Stimulated activated naive B cell treated with anti-CD40 and anti-IgM and Interleukin-4, amounts not matched to agents 10 μg/mL and 1 μg/mL and 100 μg/mL, for 72 hours (primary cell): ENCODE measurements around the gene SULF2.

Experiments
- ATAC-seq, 2 donors: fragments of 150-1000 bp; cut with Tn5 transposase; replicated peaks; 2 replicates each; pipeline ENCODE4 v1.10.0; 2021; ENCODE audit warnings: moderate library complexity in 1 of 2
- DNase-seq: peaks from one replicate; pipeline ENCODE4 v3.0.0; 2021
- H3K27ac Mint-ChIP-seq: one replicate; pipeline ENCODE4 v1.8.0; 2022; ENCODE audit warnings: mild to moderate bottlenecking, mixed read lengths
- H3K27me3 Mint-ChIP-seq, 2 donors: one replicate each; pipeline ENCODE4 v1.8.0; 2022; ENCODE audit warnings: mixed read lengths in 2 of 2
- H3K36me3 Mint-ChIP-seq, 2 donors: one replicate each; pipeline ENCODE4 v1.8.0; 2022; ENCODE audit warnings: mixed read lengths in 2 of 2, mild to moderate bottlenecking in 1 of 2
- H3K4me1 Mint-ChIP-seq, 2 donors: one replicate each; pipeline ENCODE4 v1.8.0; 2022; ENCODE audit warnings: mixed read lengths in 2 of 2, mild to moderate bottlenecking in 1 of 2
- H3K4me3 Mint-ChIP-seq, 2 donors: one replicate each; pipeline ENCODE4 v1.8.0; 2022; ENCODE audit warnings: mild to moderate bottlenecking in 2 of 2, mixed read lengths in 2 of 2, moderate library complexity in 1 of 2
- H3K9me3 Mint-ChIP-seq, 2 donors: one replicate each; pipeline ENCODE4 v1.8.0; 2022; ENCODE audit warnings: mixed read lengths in 2 of 2, mild to moderate bottlenecking in 1 of 2

The SULF2 gene

GRCh38 chr20:47614703-47615309 lies 170.5 kb downstream of the SULF2 start:
- H3K4me3 Mint-ChIP-seq: no peak overlapping the region
- ATAC-seq: no peak
- H3K27me3 Mint-ChIP-seq: no peaks in the 10 kb centered on the region
- DNase-seq: no peak
- peaks cover 17 to 45% of the 10 kb centered on the region in 2 donors for H3K36me3 Mint-ChIP-seq
- peak overlapping the region; percentile 73 for H3K27ac Mint-ChIP-seq
- H3K4me1 Mint-ChIP-seq: peaks cover 26 to 72% of the 10 kb centered on the region in 2 donors
- H3K9me3 Mint-ChIP-seq: no peaks in the 10 kb centered on the region

DNA sequence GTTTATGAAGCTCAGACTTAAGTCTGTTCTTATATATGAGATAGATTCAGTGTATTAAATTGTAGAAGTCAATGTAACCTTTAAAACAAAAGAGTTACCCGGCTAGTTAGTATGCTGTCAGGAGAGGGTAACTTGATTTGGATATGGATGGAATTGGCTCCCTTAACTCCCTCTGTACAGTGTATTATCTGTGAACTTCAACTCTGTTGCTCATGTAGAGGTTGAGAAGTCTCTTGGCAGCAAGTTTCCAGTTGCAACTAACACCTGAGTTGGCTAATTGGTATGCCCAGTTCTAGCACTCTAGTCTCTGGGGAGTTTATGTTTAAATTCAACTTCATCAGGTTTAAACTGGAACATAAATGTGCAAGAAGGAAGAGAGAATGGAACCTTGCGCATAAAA lies 172.6 kb downstream of the SULF2 start:
- no peaks in the 10 kb centered on the region for H3K27me3 Mint-ChIP-seq
- H3K4me3 Mint-ChIP-seq: peak overlapping the region in 1 of 2 donors; percentile 14
- ATAC-seq: no peak
- H3K27ac Mint-ChIP-seq: peak overlapping the region; percentile 75
- peaks cover 20 to 47% of the 10 kb centered on the region in 2 donors for H3K36me3 Mint-ChIP-seq
- peaks cover 26 to 63% of the 10 kb centered on the region in 2 donors for H3K4me1 Mint-ChIP-seq
- no peak for DNase-seq
- no peaks in the 10 kb centered on the region for H3K9me3 Mint-ChIP-seq

- Mint-ChIP-seq H3K9me3 (no peaks in the 10 kb centered on the region), H3K27ac (peak overlapping the region; percentile 75), H3K4me1 (peaks cover 29 to 65% of the 10 kb centered on the region in 2 donors), H3K27me3 (no peaks in the 10 kb centered on the region), H3K36me3 (peaks cover 21 to 45% of the 10 kb centered on the region in 2 donors), H3K4me3 (no peak overlapping the region)
- DNase-seq: no peak
- no peak for ATAC-seq
These were observed 173.5 kb downstream of the SULF2 start for GRCh38 chr20:47611785-47612184.

GRCh38 chr20:47610945-47611250 lies 174.4 kb downstream of the SULF2 start:
- Mint-ChIP-seq H3K4me3 (peak overlapping the region; percentile 22 to 56), H3K27ac (peak overlapping the region; percentile 75), H3K9me3 (no peaks in the 10 kb centered on the region), H3K36me3 (peaks cover 23 to 50% of the 10 kb centered on the region in 2 donors), H3K4me1 (peaks cover 38 to 68% of the 10 kb centered on the region in 2 donors), H3K27me3 (no peaks in the 10 kb centered on the region)
- ATAC-seq (peak; percentile 17 to 30), DNase-seq (no peak)

DNA sequence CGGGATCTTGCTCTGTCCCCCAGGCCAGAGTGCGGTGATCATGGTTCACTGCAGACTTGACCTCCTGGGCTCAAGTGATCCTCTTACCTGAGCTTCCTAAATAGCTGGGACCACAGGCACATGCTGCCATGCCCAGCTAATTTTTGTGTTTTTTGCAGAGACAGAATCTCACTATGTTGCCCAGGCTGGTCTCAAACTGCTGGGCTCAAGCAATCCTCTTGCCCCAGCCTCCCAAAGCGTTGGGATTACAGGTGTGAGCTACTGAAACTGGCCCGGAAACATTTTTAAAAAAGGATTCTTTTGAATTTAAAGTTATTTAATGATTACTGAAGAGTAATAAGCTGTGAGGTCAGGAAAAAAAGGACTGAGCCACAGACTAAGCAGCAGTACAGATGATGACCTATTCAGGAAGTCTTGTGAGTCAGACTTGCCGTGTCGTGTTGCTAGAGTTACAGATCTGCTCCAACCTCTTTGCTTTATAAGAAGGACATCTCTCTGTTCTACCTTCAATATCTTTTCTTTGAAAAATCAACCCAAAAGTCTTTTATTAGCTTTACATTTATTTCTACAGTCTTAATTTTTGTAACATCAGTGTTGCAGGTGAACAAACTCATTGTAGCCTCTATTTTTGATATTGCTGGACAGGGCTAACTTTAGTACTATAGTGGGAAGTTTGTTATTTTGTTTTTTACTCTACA lies 174.9 kb downstream of the SULF2 start:
- H3K36me3 Mint-ChIP-seq: peaks cover 28 to 55% of the 10 kb centered on the region in 2 donors
- no peaks in the 10 kb centered on the region for H3K27me3 Mint-ChIP-seq
- peak; percentile 42 for DNase-seq
- H3K27ac Mint-ChIP-seq: peak overlapping the region; percentile 75
- H3K4me1 Mint-ChIP-seq: peaks cover 43 to 69% of the 10 kb centered on the region in 2 donors
- no peaks in the 10 kb centered on the region for H3K9me3 Mint-ChIP-seq
- ATAC-seq: peak; percentile 95
- peak overlapping the region; percentile 22 to 56 for H3K4me3 Mint-ChIP-seq

DNA sequence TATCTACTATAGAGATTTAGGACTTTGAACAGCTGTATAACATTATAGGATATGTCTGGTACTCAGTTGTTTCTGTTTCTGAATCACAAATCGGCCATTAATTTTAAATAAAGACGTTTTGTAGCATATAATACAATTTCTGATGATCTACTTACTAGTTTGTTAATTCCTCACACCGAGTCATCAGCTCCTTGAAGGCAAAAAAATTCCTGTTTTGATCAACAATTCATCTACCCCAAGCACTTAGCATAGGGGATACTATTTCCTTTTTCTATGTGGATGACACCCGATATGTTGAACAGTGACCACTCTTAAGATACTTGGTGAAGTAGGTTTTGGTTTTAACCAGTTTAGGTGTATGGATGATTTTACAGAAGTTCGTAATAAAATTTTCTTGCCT lies 176.3 kb downstream of the SULF2 start:
- peaks cover 31 to 53% of the 10 kb centered on the region in 2 donors for H3K36me3 Mint-ChIP-seq
- peaks cover 43 to 66% of the 10 kb centered on the region in 2 donors for H3K4me1 Mint-ChIP-seq
- H3K4me3 Mint-ChIP-seq: no peak overlapping the region
- no peaks in the 10 kb centered on the region for H3K27me3 Mint-ChIP-seq
- no peaks in the 10 kb centered on the region for H3K9me3 Mint-ChIP-seq
- no peak for DNase-seq
- H3K27ac Mint-ChIP-seq: peak overlapping the region; percentile 56
- no peak for ATAC-seq
